ENCODE results near the gene TMEM50B. TPM values are rescaled to one million over a fixed set of nuclear protein-coding genes. Genes with fewer than 3 reads are reported as not detected.
A peak's percentile ranks its signal among the peaks of the same experiment; 100 is the strongest.

Gene TMEM50B
- total RNA-seq, 6 donors from 2014 or later = 45.1 to 155 (median 68.0) TPM

- peaks cover 17 to 100% (median 72%) of the 10 kb centered on the region in 4 donors for H3K36me3 ChIP-seq
Observed at GRCh38 chr21:33430858-33431257, 48.9 kb downstream of the TMEM50B start.

GRCh38 chr21:33428669-33429068, 51.1 kb downstream of the TMEM50B start:
- H3K27ac ChIP-seq = peak overlapping the region in 2 of 4 donors; percentile 16 to 52
- peak; percentile 27 to 79 for ATAC-seq (ENCODE audit: low FRiP score in 2 of 2)
- H3K4me1 ChIP-seq = peaks cover 0 to 7% (median under 1%) of the 10 kb centered on the region in 4 donors
- H3K9me3 ChIP-seq = no peaks in the 10 kb centered on the region
- 68 to 69% methylated on average over 8 of the region's 8 CpGs for WGBS, 2 donors
- no peaks in the 10 kb centered on the region for H3K27me3 ChIP-seq
- H3K4me3 ChIP-seq = no peak overlapping the region
- no peak for TF ChIP-seq EP300 (IDR thresholded peaks at IDR 0.05)
- no peak for TF ChIP-seq POLR2AphosphoS5 (IDR thresholded peaks at IDR 0.05)
- TF ChIP-seq POLR2A (IDR thresholded peaks at IDR 0.05) = no peak
- no peak for TF ChIP-seq CTCF (IDR thresholded peaks at IDR 0.05)
- DNase-seq = peak in 1 of 2 donors; percentile 77
- H3K36me3 ChIP-seq = peaks cover 27 to 100% (median 74%) of the 10 kb centered on the region in 4 donors

More at GRCh38 chr21:33430858-33431257, 48.9 kb downstream of the TMEM50B start:
- Histone ChIP-seq H3K4me3 (no peak overlapping the region), H3K9me3 (no peaks in the 10 kb centered on the region), H3K4me1 (peaks cover 10 to 22% (median 15%) of the 10 kb centered on the region in 4 donors), H3K27me3 (no peaks in the 10 kb centered on the region), H3K27ac (no peak overlapping the region)
- TF ChIP-seq POLR2AphosphoS5 (IDR thresholded peaks at IDR 0.05) (no peak), CTCF (IDR thresholded peaks at IDR 0.05) (no peak)
- no peak for DNase-seq
- WGBS, 2 donors = 83 to 98% methylated on average over 3 of the region's 3 CpGs
- ATAC-seq (ENCODE audit: low FRiP score in 2 of 2) = no peak

GRCh38 chr21:33427051-33427450, 52.7 kb downstream of the TMEM50B start:
- Histone ChIP-seq H3K36me3 (peaks cover 17 to 95% (median 69%) of the 10 kb centered on the region in 4 donors), H3K27ac (no peak overlapping the region), H3K9me3 (no peaks in the 10 kb centered on the region), H3K27me3 (no peaks in the 10 kb centered on the region), H3K4me3 (no peak overlapping the region), H3K4me1 (peaks cover 0 to 7% (median 0%) of the 10 kb centered on the region in 4 donors)
- TF ChIP-seq EP300 (IDR thresholded peaks at IDR 0.05) (no peak), POLR2A (IDR thresholded peaks at IDR 0.05) (no peak), POLR2AphosphoS5 (IDR thresholded peaks at IDR 0.05) (no peak), CTCF (IDR thresholded peaks at IDR 0.05) (no peak)
- ATAC-seq (ENCODE audit: low FRiP score in 2 of 2) (no peak), DNase-seq (no peak)
- WGBS, 2 donors = 80 to 83% methylated on average over 7 of the region's 7 CpGs

- TF ChIP-seq CTCF (IDR thresholded peaks at IDR 0.05) = no peak
- TF ChIP-seq POLR2A (IDR thresholded peaks at IDR 0.05) = no peak
- TF ChIP-seq EP300 (IDR thresholded peaks at IDR 0.05) = no peak
- no peak for TF ChIP-seq POLR2AphosphoS5 (IDR thresholded peaks at IDR 0.05)
- whole genome bisulfite sequencing, 2 donors = 82 to 94% methylated on average over 3 of the region's 3 CpGs
- peaks cover 0 to 7% (median 0%) of the 10 kb centered on the region in 4 donors for H3K4me1 ChIP-seq
- no peaks in the 10 kb centered on the region for H3K9me3 ChIP-seq
- H3K27ac ChIP-seq = no peak overlapping the region
- H3K4me3 ChIP-seq = no peak overlapping the region
- DNase-seq (no peak), ATAC-seq (ENCODE audit: low FRiP score in 2 of 2) (no peak)
- no peaks in the 10 kb centered on the region for H3K27me3 ChIP-seq
- peaks cover 16 to 94% (median 65%) of the 10 kb centered on the region in 4 donors for H3K36me3 ChIP-seq
Observed at GRCh38 chr21:33425825-33426224, 53.9 kb downstream of the TMEM50B start.

GRCh38 chr21:33424214-33424613, 55.6 kb downstream of the TMEM50B start:
- H3K4me3 ChIP-seq = no peak overlapping the region
- ATAC-seq (ENCODE audit: low FRiP score in 2 of 2) (no peak), DNase-seq (peak in 1 of 2 donors; percentile 46)
- H3K9me3 ChIP-seq = no peaks in the 10 kb centered on the region
- H3K27ac ChIP-seq = no peak overlapping the region
- peaks cover 16 to 90% (median 56%) of the 10 kb centered on the region in 4 donors for H3K36me3 ChIP-seq
- 93 to 98% methylated on average over 9 of the region's 9 CpGs for WGBS, 2 donors
- TF ChIP-seq CTCF (IDR thresholded peaks at IDR 0.05) (no peak), EP300 (IDR thresholded peaks at IDR 0.05) (no peak), POLR2AphosphoS5 (IDR thresholded peaks at IDR 0.05) (no peak), POLR2A (IDR thresholded peaks at IDR 0.05) (no peak)
- no peaks in the 10 kb centered on the region for H3K27me3 ChIP-seq
- peaks cover under 1 to 15% (median 8%) of the 10 kb centered on the region in 4 donors for H3K4me1 ChIP-seq
